GM19099 (cell line): ENCODE results near the gene ZNF423.

Experiments used
- POLR2A ChIP-seq: IDR thresholded peaks from 3 replicates; pipeline ENCODE4 v1.6.1; 2011; ENCODE audit warnings: low read depth; ENCODE audit not compliant: insufficient read length; ENCODE audit errors: extremely low read depth

Gene ZNF423

DNA sequence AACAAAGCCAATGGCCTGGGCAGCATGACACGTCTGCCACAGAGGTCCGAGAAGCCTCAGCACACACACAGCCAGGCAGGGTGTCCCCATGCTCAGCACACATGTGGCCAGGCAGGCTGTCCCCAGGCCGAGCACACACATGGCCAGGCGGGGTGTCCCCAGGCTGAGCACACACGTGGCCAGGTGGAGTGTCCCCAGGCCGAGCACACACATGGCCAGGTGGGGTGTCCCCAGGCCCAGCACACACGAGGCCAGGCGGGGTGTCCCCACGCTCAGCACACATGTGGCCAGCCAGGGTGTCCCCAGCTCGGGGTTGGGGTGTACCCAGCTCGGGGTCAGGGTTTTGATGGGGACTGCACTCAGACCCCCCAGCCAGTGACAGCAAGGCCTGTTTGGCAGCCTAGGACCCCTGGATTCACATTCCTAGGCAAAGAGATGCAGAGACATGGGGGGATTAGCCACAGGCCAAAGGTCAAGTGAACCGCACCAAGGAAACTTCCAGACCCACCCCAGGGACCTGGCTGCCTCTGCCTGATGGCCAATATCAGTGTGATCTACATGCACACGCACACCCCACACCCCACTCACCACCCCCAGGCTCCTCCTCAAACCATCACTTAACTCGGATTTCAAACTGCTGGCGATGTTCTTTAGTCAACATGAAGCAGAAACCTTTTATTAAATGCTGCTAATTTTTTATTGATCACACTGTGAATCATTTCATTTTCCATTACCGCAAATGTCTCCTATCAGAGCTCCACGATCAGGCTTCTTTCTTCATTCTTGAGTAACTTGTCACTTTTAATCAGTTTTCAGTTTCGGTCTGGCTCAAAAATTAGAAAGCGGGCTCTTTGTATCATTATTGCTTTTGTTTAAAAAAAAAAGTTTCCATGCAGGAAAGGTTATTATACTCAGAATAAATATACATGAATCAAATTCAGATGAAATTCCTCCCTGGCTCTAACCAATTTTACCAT is 111.4 kb downstream of the ZNF423 start:
- TF ChIP-seq POLR2A: no peak

DNA sequence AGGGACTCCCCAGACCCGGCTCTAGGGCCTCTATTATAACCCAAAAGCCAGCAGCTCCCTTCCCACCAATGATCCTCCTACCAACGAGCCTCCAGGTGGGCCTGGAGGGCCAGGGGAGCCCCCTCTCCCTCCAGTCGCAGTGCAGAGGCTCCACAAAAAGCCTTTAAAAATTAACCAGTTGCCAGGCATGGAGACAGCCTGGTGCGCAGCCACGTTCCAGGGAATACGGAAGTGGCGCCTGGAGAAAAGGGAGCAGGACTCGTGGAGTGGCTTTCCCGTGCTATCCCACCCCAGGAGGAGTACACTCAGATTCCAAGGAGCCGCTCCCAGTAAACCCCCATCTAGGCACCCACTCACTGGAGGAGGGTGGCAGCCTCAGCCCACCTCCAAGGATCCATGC is 112.3 kb downstream of the ZNF423 start:
- no peak for TF ChIP-seq POLR2A

DNA sequence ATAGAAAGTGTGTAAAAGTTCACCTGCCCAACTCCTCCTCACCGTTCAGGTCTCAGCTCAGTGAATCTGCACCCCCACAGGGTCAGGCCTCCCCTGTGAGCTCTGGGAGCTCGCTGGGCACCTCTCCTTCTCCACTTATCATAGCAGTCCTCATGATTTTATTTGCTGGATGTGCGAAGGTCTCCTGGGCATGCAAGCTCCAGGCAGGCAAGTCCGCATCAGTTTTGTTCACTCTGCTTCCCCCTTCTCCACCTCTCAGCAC is 112.8 kb downstream of the ZNF423 start:
- TF ChIP-seq POLR2A: no peak

DNA sequence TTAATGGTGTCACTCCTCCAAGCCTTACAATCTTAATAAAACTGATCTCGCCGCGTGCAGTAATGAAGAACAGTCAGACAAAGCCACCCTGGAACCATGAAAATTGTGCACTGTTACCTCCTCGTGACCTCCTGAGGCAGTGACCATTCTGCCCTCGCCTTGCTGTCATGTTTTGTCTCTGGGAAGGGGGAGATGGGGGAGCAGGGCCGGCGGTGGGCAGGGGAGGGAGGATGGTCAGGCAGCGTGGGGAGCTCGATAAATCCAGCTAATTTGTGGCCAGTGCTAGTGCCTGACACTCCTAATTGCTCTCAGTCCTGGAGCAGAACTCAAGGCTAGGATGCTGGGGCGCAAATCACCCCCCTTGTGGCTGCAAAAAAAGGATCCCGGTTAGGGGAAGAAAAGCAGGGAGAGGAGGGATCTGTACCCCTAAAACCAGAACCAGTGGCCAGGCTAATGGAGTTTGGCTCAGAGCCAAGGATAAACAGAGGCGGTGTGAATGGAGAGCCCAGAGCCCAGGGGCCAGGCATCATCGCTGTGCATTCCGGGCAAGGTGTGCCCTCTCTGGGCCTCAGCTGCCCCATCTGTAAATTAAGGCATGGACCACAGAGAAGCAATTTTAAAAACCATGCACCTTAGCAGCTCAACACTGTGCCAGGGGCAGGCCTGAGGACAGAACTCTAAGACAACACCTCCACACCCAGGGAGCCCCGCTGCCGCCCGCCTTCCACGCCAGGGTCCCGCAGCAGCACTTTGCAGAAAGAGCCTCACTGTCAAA is 113.3 kb downstream of the ZNF423 start:
- no peak for TF ChIP-seq POLR2A

DNA sequence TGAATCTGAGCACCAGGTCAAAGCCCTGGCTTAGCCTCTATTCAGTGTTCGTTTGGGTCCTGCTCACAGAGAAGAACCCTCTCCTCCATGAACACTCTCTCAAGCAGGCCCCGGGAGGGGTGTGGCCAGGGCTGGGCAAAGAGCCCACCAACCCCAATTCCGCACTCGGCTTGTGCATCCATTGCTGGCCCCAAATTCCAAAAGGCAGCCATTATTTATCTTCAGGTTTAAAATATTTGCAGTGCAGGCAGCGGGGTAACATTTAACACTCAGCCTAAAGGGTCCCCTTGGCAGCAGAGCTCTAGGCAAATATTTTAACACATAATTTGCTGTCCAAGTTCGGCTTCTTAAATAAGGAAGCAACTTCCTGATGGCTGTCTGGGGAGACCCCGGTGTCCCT is 115.7 kb downstream of the ZNF423 start:
- TF ChIP-seq POLR2A: no peak

DNA sequence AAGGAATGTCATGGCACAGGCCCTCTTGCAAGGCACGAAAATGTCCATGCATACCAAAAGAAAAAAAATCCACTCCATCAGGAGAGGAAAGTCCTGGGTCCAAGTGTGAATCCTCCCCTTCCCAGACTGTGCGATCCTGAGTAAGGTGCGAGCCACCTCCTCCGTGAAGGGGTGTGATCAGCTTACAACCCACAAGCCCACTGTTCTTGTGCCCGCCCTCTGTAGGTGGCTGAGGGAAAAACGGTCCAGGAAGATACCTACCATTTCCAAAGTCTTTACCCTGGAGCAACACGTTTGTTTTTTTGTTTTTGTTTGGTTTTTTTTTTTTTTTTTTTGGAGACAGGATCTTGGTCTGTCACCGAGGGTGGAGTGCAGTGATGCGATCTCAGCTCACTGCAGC is 116.5 kb downstream of the ZNF423 start:
- TF ChIP-seq POLR2A: no peak

DNA sequence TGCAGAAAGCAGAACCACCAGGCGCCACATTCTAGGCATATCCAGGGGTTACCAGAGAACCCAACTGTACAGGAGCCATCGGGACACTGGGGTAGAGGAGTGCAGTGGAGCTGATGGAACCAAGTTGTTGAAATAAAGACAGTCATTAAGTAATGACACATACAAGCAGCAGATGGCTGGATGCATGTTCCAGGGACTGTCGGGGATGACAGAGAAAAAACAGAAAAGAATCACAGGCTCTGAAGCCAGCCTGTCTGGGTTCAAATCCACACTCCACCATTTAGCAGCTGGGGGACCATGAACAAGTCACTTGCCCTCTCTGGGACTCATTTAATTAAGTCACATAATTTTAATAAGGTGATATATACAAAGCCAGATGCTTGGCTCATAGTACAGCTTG is 117.1 kb downstream of the ZNF423 start:
- no peak for TF ChIP-seq POLR2A

DNA sequence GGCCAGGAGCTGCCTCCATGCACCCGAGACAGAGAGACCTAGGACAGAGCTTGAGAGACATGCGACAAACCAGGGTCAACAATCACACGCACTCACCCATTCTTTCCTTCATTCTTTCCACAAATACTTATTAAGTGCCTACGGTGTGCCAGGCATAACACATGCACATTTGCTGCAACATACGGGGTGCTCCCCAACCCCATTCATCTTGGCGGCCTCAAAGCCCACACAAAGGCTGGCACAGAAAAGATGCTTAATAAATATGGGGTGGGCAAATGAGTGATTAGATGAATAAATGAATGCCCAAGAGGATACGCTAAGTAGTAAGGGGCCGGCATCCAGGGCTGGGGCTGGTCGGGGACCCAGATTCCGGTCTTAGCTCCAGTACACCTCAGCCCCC is 117.9 kb downstream of the ZNF423 start:
- TF ChIP-seq POLR2A: no peak

DNA sequence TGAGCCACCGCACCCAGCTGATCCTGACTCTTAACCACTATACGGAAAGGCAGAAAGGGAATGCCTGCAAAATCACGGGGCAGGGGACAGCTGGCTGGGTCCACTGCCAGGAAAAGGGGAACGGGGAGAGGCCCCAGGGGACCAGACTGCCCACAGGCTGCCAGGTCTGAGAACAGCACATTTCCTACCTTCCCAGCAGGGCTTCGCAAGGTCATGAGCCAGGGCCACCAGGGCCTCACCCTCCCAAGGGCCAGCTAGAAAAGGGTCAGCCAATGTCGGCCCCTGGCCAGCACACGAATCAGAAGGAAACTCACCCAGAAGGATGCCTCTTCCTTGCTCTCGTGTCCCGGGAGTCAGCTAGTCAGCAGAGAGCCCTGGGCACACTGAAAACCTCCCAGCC is 118.4 kb downstream of the ZNF423 start:
- no peak for TF ChIP-seq POLR2A

DNA sequence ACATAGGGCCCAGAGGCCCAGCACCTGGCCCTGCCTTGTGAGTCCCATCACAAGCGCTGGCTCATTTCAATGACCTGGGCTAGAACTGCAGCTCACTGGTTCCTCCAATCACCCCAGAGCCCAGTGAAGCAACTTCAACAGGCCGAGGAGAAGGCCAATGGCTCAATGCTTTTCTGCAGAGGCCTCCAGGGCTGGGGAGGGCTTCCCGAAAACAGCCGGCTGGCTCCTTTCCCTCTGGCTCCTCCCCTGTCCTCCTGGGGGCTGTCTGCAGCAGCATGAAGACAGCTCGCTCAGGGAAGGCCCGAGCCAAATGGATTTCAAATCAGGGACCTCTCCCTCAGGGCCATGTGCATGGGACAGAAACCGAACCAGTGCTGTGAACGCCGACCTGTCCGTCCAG is 121.6 kb downstream of the ZNF423 start:
- no peak for TF ChIP-seq POLR2A

DNA sequence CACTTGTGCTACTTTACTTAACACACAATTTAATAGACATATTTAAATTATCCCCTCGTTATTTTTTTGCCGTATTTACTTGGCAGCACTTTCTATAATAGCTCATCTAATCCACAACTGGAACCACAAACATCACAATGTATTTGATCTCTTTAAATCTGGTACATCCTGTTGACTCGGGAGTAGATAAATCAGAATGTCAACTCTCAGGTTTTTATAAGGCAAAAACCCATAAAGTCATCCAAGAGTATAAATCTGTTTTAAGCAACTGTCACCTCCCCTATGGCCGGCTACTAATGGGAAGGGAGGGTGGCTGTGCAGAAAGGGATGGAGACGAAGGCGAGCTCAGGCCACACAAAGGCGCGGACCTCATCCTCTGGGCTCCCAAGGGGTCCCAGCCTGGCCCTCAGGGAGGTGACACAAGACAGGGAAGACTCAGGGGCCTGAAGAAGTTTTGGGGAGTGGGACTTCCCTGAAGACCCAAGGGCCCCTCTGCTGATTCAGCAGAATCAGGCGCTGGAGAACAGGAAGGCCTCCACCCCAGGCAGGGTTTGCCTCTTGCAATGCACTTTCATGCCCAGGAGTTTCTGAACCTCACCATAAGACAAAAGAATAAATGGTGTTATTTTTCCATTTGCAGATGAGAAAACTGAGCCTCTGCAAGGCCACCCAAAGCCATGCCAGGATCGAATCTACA is 122.5 kb downstream of the ZNF423 start:
- TF ChIP-seq POLR2A: no peak

DNA sequence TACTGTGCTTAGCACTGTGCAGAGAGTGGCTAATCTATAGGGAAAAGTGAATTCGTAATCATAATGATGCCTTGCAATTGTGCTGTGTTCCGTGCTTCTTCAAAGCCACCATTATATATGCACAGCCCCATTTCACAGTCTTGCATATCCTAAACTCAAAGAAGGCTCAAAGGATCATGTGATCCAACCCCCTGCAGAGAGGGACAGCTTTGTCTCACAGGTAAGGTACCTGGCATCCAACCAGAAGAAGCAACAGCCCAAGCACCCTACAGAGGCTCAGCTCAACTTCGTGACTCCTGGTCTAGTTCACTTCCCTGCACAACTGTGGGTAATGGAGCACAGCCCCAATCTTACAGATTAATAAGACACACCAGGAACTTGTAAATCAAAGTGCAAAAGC is 124.0 kb downstream of the ZNF423 start:
- no peak for TF ChIP-seq POLR2A

DNA sequence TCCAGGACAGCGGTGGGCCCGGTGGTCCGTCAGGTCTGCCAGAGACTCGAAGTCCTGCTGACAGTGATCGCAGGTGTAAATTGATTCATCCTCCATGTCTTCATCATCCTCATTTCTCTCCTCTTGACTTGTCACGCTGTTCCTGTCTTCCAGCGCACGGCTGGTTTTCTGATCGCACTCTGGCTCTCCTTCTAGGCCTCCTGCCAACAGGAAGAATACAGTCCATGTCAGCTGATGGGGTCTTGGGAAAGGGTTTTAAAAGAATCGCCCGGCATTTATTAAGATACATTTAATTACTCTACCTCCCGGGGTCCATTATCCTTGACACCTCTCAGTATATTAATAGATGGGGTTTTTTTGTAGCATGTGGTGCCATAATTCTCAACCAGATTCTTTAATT is 125.1 kb downstream of the ZNF423 start:
- no peak for TF ChIP-seq POLR2A

DNA sequence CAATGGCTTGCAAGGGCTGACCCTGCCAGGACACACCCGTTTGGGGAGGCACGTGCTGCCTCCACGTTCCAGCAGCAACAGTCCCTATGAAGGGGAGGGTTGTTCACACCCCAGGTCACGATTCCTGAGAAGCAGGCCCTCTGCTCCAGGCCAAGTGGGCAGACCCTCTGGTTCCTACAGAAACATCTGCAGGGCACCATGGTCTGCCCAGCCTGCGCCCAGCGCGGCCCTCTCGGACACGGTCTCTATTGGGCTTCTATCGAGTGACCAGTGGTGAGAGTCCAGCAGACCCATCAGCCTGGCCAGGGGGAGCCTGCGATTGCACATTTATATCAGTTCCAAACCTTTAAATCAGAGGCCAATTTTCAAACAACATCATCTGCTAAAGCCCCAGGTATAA is 128.3 kb downstream of the ZNF423 start:
- TF ChIP-seq POLR2A: no peak

DNA sequence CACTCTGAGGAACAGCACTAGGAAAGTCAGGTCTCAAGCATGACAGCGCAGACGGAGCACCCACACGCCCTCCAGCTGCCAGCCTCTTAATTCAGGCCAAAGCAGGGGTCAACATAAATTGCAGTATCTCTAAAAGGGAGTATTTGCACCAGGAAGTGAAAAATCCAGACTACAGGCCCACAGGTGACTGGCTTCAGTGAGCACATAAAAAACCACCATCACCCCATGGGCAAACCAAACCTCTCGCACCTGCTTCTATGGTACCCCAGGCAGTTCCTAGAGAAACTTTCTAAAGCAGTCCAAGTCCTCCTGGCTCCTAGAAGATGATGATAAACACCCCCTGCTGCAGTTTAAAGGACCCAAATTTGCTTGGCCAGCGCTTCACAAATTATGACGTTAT is 129.8 kb downstream of the ZNF423 start:
- TF ChIP-seq POLR2A: no peak

DNA sequence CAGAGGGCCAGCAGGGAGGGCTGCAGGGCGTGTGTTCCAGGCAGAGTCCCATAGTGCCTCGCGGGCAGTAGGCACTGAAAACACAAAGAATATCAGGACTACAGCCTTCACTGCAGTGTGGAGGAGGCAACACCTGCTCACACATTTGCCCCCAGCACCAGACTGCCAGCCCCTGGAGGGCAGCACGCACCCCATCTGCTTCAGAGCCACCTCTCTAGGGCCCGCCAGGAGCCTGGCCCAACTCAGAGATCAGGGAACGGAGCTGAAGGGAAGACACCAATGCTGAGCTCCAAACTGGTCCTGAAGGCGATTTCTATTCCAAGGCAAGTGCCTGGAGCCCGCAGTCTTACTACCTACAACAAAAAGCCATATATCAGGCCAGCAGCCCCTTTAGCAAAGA is 130.3 kb downstream of the ZNF423 start:
- TF ChIP-seq POLR2A: no peak
